HG02943 (cell line): ENCODE results near the gene NFIA.
"Not testable (repeated sequence)": the region's sequence is repeated elsewhere in the genome, so short reads cannot be mapped to it uniquely, and the experiment has no call there.

Experiments used
- ATAC-seq: cut with Tn5 transposase; IDR thresholded peaks from one replicate; pipeline ENCODE4 v1.9.1; 2021; ENCODE audit warnings: mild to moderate bottlenecking, low read depth, moderate library complexity; ENCODE audit not compliant: unreplicated experiment

NFIA gene

GRCh38 chr1:61124078-61124477 lies 41.7 kb downstream of the NFIA start:
- ATAC-seq = no peak

- no peak for ATAC-seq
Observed at GRCh38 chr1:61124696-61125095, 42.3 kb downstream of the NFIA start.

- ATAC-seq = no peak
Observed at GRCh38 chr1:61125263-61125662, 42.9 kb downstream of the NFIA start.

GRCh38 chr1:61125895-61126294 lies 43.5 kb downstream of the NFIA start:
- no peak for ATAC-seq

GRCh38 chr1:61126843-61127242 lies 44.5 kb downstream of the NFIA start:
- not testable (repeated sequence) for ATAC-seq

GRCh38 chr1:61130338-61131000 lies 48.1 kb downstream of the NFIA start:
- ATAC-seq = no peak

GRCh38 chr1:61131248-61131647 lies 48.9 kb downstream of the NFIA start:
- no peak for ATAC-seq

- no peak for ATAC-seq
Observed at GRCh38 chr1:61131716-61132115, 49.4 kb downstream of the NFIA start.

GRCh38 chr1:61132176-61132638 lies 49.8 kb downstream of the NFIA start:
- ATAC-seq = no peak

GRCh38 chr1:61132645-61133334 lies 50.4 kb downstream of the NFIA start:
- ATAC-seq = no peak

GRCh38 chr1:61133335-61134019 lies 51.1 kb downstream of the NFIA start:
- ATAC-seq = no peak

- no peak for ATAC-seq
Observed at GRCh38 chr1:61135291-61135690, 52.9 kb downstream of the NFIA start.

- no peak for ATAC-seq
Observed at GRCh38 chr1:61138305-61138704, 55.9 kb downstream of the NFIA start.

GRCh38 chr1:61138921-61139774 lies 56.8 kb downstream of the NFIA start:
- ATAC-seq = no peak

- no peak for ATAC-seq
Observed at GRCh38 chr1:61139775-61140549, 57.6 kb downstream of the NFIA start.

GRCh38 chr1:61140778-61141177 lies 58.4 kb downstream of the NFIA start:
- no peak for ATAC-seq

- ATAC-seq = no peak
Observed at GRCh38 chr1:61141288-61142042, 59.1 kb downstream of the NFIA start.

- ATAC-seq = no peak
Observed at GRCh38 chr1:61142043-61142440, 59.7 kb downstream of the NFIA start.
